HG03060 (cell line): Measurements from ENCODE around the gene PYHIN1.
A peak's percentile ranks its signal among the peaks of the same experiment; 100 is the strongest.
"Not testable (repeated sequence)": the region's sequence is repeated elsewhere in the genome, so short reads cannot be mapped to it uniquely, and the experiment has no call there.

ENCODE experiments used
- ATAC-seq: cut with Tn5 transposase; IDR thresholded peaks from one replicate; pipeline ENCODE4 v1.9.1; 2021; ENCODE audit warnings: low read depth, moderate number of reproducible peaks; ENCODE audit not compliant: unreplicated experiment

The PYHIN1 gene

GRCh38 chr1:158978730-158979129, 47.4 kb downstream of the PYHIN1 start:
- ATAC-seq: no peak

GRCh38 chr1:158979229-158979628, 47.9 kb downstream of the PYHIN1 start:
- ATAC-seq: no peak

GRCh38 chr1:158983235-158983634, 51.9 kb downstream of the PYHIN1 start:
- ATAC-seq: no peak

- ATAC-seq: no peak
Observed at GRCh38 chr1:158984386-158984785, 53.0 kb downstream of the PYHIN1 start.

- ATAC-seq: no peak
Observed at GRCh38 chr1:158989424-158989823, 58.1 kb downstream of the PYHIN1 start.

GRCh38 chr1:158992787-158993312, 61.5 kb downstream of the PYHIN1 start:
- no peak for ATAC-seq

GRCh38 chr1:158996998-158997397, 65.6 kb downstream of the PYHIN1 start:
- no peak for ATAC-seq

GRCh38 chr1:158998037-158998780, 66.9 kb downstream of the PYHIN1 start:
- ATAC-seq: no peak

GRCh38 chr1:158998781-158999161, 67.4 kb downstream of the PYHIN1 start:
- no peak for ATAC-seq

GRCh38 chr1:158999316-159000069, 68.1 kb downstream of the PYHIN1 start:
- no peak for ATAC-seq

- no peak for ATAC-seq
Observed at GRCh38 chr1:159000070-159000409, 68.7 kb downstream of the PYHIN1 start.

GRCh38 chr1:159000625-159001024, 69.3 kb downstream of the PYHIN1 start:
- no peak for ATAC-seq

- ATAC-seq: no peak
Observed at GRCh38 chr1:159005161-159005560, 73.8 kb downstream of the PYHIN1 start.

- ATAC-seq: no peak
Observed at GRCh38 chr1:159005676-159006075, 74.3 kb downstream of the PYHIN1 start.

- ATAC-seq: not testable (repeated sequence)
Observed at GRCh38 chr1:159006210-159006807, 75.0 kb downstream of the PYHIN1 start.

- no peak for ATAC-seq
Observed at GRCh38 chr1:159007726-159008125, 76.4 kb downstream of the PYHIN1 start.

- ATAC-seq: peak; percentile 56
Observed at GRCh38 chr1:159008744-159009188, 77.4 kb downstream of the PYHIN1 start.

- no peak for ATAC-seq
Observed at GRCh38 chr1:159009287-159009686, 77.9 kb downstream of the PYHIN1 start.

- peak; percentile 41 for ATAC-seq
Observed at GRCh38 chr1:159009704-159010361, 78.5 kb downstream of the PYHIN1 start, which contains the start of gene IFI16. Gene IFI16 (plus strand): TSS chr1:159009907. CDS start chr1:159014681, 4,774 bp downstream.

- no peak for ATAC-seq
Observed at GRCh38 chr1:159010391-159010790, 79.0 kb downstream of the PYHIN1 start.

- ATAC-seq: not testable (repeated sequence)
Observed at GRCh38 chr1:159011001-159011400, 79.6 kb downstream of the PYHIN1 start.
